H9 (cell line): ENCODE data around the gene HNRNPLL. TPM values are rescaled to one million over a fixed set of nuclear protein-coding genes. Genes with fewer than 3 reads are reported as not detected.

Experiments used
- DNase-seq: peaks from one replicate; pipeline ENCODE4 v3.0.0-alpha.2; 2017
- H2AFZ ChIP-seq: one replicate; pipeline ENCODE4 v1.6.1; 2013; ENCODE audit warnings: mild to moderate bottlenecking, low read length, control low read depth, moderate library complexity
- H2AK5ac ChIP-seq: 2 replicates; pipeline ENCODE4 v1.6.1; 2013; ENCODE audit warnings: low read length, control low read depth, mixed read lengths; ENCODE audit not compliant: insufficient read length
- H2BK120ac ChIP-seq: one replicate; pipeline ENCODE4 v1.6.1; 2013; ENCODE audit warnings: low read depth, mild to moderate bottlenecking, low read length, control low read depth, inconsistent platforms; ENCODE audit not compliant: poor library complexity, severe bottlenecking
- H2BK12ac ChIP-seq: 2 replicates; pipeline ENCODE4 v1.6.1; 2013; ENCODE audit warnings: low read length, control low read depth, mixed read lengths, low read depth; ENCODE audit not compliant: insufficient read length
- H2BK15ac ChIP-seq: 2 replicates; pipeline ENCODE4 v1.6.1; 2013; ENCODE audit warnings: low read depth, low read length, control low read depth
- H2BK20ac ChIP-seq: one replicate; pipeline ENCODE4 v1.6.1; 2013; ENCODE audit warnings: low read depth, mild to moderate bottlenecking, low read length, control low read depth, inconsistent platforms; ENCODE audit not compliant: poor library complexity, severe bottlenecking
- H2BK5ac ChIP-seq: 2 replicates; pipeline ENCODE4 v1.6.1; 2013; ENCODE audit warnings: low read length, control low read depth, mixed read lengths; ENCODE audit not compliant: insufficient read length
- H3K14ac ChIP-seq: 2 replicates; pipeline ENCODE4 v1.6.1; 2013; ENCODE audit warnings: low read length, control low read depth; ENCODE audit not compliant: insufficient read depth
- H3K18ac ChIP-seq: 2 replicates; pipeline ENCODE4 v1.6.1; 2013; ENCODE audit warnings: low read depth, mild to moderate bottlenecking, mixed read lengths, low read length, control low read depth; ENCODE audit not compliant: insufficient read length
- H3K23ac ChIP-seq: 2 replicates; pipeline ENCODE4 v1.6.1; 2013; ENCODE audit warnings: low read length, control low read depth, mixed read lengths, low read depth; ENCODE audit not compliant: insufficient read length
- H3K23me2 ChIP-seq: 2 replicates; pipeline ENCODE4 v1.6.1; 2013; ENCODE audit warnings: low read depth, mild to moderate bottlenecking, mixed read lengths, low read length, control low read depth; ENCODE audit not compliant: insufficient read length, poor library complexity, severe bottlenecking
- H3K27ac ChIP-seq: 2 replicates; pipeline ENCODE4 v1.5.1; 2013; ENCODE audit warnings: low read length, control low read depth, mixed read lengths, low read depth; ENCODE audit not compliant: insufficient read length
- H3K27me3 ChIP-seq: 2 replicates; pipeline ENCODE4 v1.6.1; 2013; ENCODE audit warnings: low read length, control low read depth, inconsistent platforms; ENCODE audit not compliant: insufficient read depth
- H3K4ac ChIP-seq: 2 replicates; pipeline ENCODE4 v1.6.1; 2013; ENCODE audit warnings: low read depth, mild to moderate bottlenecking, control low read depth, inconsistent platforms, low read length, moderate library complexity
- H3K4me1 ChIP-seq: 2 replicates; pipeline ENCODE4 v1.6.1; 2013; ENCODE audit warnings: low read length, control low read depth, inconsistent platforms; ENCODE audit not compliant: insufficient read depth
- H3K4me2 ChIP-seq: 2 replicates; pipeline ENCODE4 v1.6.1; 2013; ENCODE audit warnings: low read length, control low read depth, mixed read lengths; ENCODE audit not compliant: insufficient read length, insufficient read depth
- H3K56ac ChIP-seq: 2 replicates; pipeline ENCODE4 v1.6.1; 2013; ENCODE audit warnings: low read depth, mild to moderate bottlenecking, mixed read lengths, low read length, control low read depth; ENCODE audit not compliant: insufficient read length
- H3K79me1 ChIP-seq: 2 replicates; pipeline ENCODE4 v1.6.1; 2013; ENCODE audit warnings: low read depth, mild to moderate bottlenecking, moderate library complexity, low read length, control low read depth, inconsistent platforms; ENCODE audit not compliant: insufficient read depth, poor library complexity, severe bottlenecking
- H3K79me2 ChIP-seq: 2 replicates; pipeline ENCODE4 v1.6.1; 2013; ENCODE audit warnings: low read length, control low read depth, inconsistent platforms; ENCODE audit not compliant: insufficient read depth
- H3K9ac ChIP-seq: 2 replicates; pipeline ENCODE4 v1.6.1; 2013; ENCODE audit warnings: low read length, control low read depth, mixed read lengths; ENCODE audit not compliant: insufficient read length; ENCODE audit errors: extremely low read depth
- H3K9me3 ChIP-seq: one replicate; pipeline ENCODE4 v1.6.1; 2013; ENCODE audit warnings: low read depth, low read length, inconsistent platforms; ENCODE audit not compliant: control insufficient read depth
- H3T11ph ChIP-seq: one replicate; pipeline ENCODE4 v1.6.1; 2013; ENCODE audit warnings: mild to moderate bottlenecking, low read length, control low read depth, inconsistent platforms
- H4K20me1 ChIP-seq: one replicate; pipeline ENCODE4 v1.6.1; 2013; ENCODE audit not compliant: control insufficient read depth, insufficient read length, insufficient read depth
- H4K5ac ChIP-seq: 2 replicates; pipeline ENCODE4 v1.6.1; 2013; ENCODE audit warnings: low read depth, mild to moderate bottlenecking, mixed read lengths, low read length, control low read depth; ENCODE audit not compliant: insufficient read length
- H4K8ac ChIP-seq: replicated peaks from 2 replicates; pipeline ENCODE4 v1.6.1; 2013; ENCODE audit warnings: low read length, control low read depth, mixed read lengths, low read depth; ENCODE audit not compliant: insufficient read length
- H4K91ac ChIP-seq: 2 replicates; pipeline ENCODE4 v1.6.1; 2013; ENCODE audit warnings: low read depth, mild to moderate bottlenecking, moderate library complexity, mixed read lengths, low read length, control low read depth; ENCODE audit not compliant: insufficient read length
- H3K27ac Mint-ChIP-seq, 3 experiments: 2 replicates in 2 of 3; 3 replicates in 1 of 3; pipeline ENCODE4 v1.8.0; 2020 to 2021; ENCODE audit warnings: mixed read lengths in 3 of 3, mild to moderate bottlenecking in 1 of 3, moderate library complexity in 1 of 3
- H3K27me3 Mint-ChIP-seq: 2 replicates; pipeline ENCODE4 v1.8.0; 2021; ENCODE audit warnings: low read depth, mild to moderate bottlenecking, moderate library complexity, mixed read lengths
- H3K36me3 Mint-ChIP-seq, 3 experiments: 2 replicates in 2 of 3; 3 replicates in 1 of 3; pipeline ENCODE4 v1.8.0; 2020 to 2021; ENCODE audit warnings: low read depth in 3 of 3, mixed read lengths in 3 of 3; ENCODE audit not compliant: insufficient read depth in 1 of 3
- H3K4me1 Mint-ChIP-seq, 2 experiments: 2 replicates each; pipeline ENCODE4 v1.8.0; 2020; ENCODE audit warnings: mixed read lengths in 2 of 2
- H3K4me3 Mint-ChIP-seq, 2 experiments: 2 replicates in 1 of 2; 3 replicates in 1 of 2; pipeline ENCODE4 v1.8.0; 2020 to 2021; ENCODE audit warnings: mild to moderate bottlenecking in 2 of 2, mixed read lengths in 2 of 2, moderate library complexity in 1 of 2
- H3K9me3 Mint-ChIP-seq, 2 experiments: 2 replicates in 1 of 2; 3 replicates in 1 of 2; pipeline ENCODE4 v1.8.0; 2020; ENCODE audit warnings: mild to moderate bottlenecking in 2 of 2, mixed read lengths in 2 of 2, moderate library complexity in 1 of 2
- CTCF ChIP-seq: fragments of 200-600 bp; sonication (generic); conservative IDR thresholded peaks from 3 replicates; pipeline ENCODE4 v1.8.0; 2021; ENCODE audit warnings: antibody characterized with exemption, mild to moderate bottlenecking
- WGBS: extraction: QIAGEN DNeasy Blood & Tissue Kit; methylation state at CpG from one replicate; pipeline ENCODE4 v1.1.7; 2013; ENCODE audit warnings: missing lambda C conversion rate, low lambda C conversion rate, mixed read lengths; ENCODE audit not compliant: insufficient read length; ENCODE audit errors: extremely low coverage; 5-methylcytosine and 5-hydroxymethylcytosine counted together
- long read RNA-seq: library from polyadenylated mRNA; unstranded; transcript quantifications from one replicate; pipeline ENCODE4 v2.0.0, GENCODE V29; 2020
- total RNA-seq: library from RNA; stranded (reverse); gene quantifications from 2 replicates; pipeline ENCODE4 v1.2.1, GENCODE V29; 2021

HNRNPLL gene
- 50.7 and 52.3 TPM in 2 replicates for total RNA-seq
- long read RNA-seq, full-length matches to known transcripts = 32 of 53 reads
- long read RNA-seq, partial matches to known transcripts = 16 of 53 reads
- long read RNA-seq, other reads (novel, unspliced or antisense) = 5 of 53 reads

DNA sequence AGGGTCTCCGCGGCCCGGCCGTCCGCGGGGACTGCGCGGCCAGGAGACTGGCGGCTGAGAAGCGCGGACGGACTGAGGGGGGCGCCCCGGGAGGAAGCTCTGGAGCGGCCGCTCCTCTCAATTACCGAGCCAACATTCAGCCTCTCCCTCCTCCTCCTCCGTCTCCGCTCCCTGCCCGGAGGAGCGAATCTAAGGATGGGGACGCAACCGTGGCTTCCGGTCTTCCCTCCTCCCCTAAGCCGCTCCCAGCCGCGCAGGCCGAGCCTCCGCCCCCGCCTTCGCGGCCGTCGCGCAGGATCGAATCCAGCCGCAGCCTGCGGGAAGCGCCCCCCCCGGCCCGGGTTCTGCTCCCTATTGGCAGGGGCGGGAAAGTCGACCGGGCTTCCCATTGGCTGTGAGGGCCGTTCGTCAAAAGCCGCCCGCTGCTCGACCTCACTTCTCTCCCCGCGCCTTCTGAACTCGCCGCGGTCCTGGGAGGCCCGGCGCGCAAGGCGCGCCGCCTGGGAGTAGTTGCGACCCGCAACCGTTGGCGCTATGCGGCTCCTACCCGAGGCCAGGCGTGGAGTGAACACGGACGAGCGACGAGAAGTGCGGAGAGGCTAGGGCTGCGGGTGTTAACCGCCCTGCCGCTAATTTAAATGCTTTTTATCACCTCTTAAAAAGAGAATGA lies at the start of gene HNRNPLL:
HNRNPLL (minus strand) TSS at position 197 of the 670 bp plus-strand sequence. CDS start 302 bp downstream, outside the sequence.
- no peak within 1 kb of the TSS for H2AK5ac ChIP-seq
- H3K27me3 ChIP-seq = no peaks in the 10 kb centered on the region
- no peak for TF ChIP-seq CTCF
- H3K4me1 ChIP-seq = peaks cover 6% of the 10 kb centered on the region
- Mint-ChIP-seq H3K4me1 (peaks cover 42 to 49% of the 10 kb centered on the region in 2 experiments), H3K4me3 (peak within 1 kb of the TSS; percentile 86 to 94), H3K36me3 (0 out of 7 replicates have a peak, but pooled peaks cover 0 to 5% (median 0%) of the 10 kb centered on the region in 3 experiments), H3K9me3 (no peaks in the 10 kb centered on the region), H3K27ac (peak within 1 kb of the TSS; percentile 93 to 97 (median 95); a peak in 6 of 7 replicates), H3K27me3 (no peaks in the 10 kb centered on the region)
- H4K20me1 ChIP-seq = no peaks in the 10 kb centered on the region
- WGBS = no CpG with 5 or more reads among the region's 75 CpGs
- H3K9ac ChIP-seq = peak within 1 kb of the TSS; percentile 90
- H2BK120ac ChIP-seq = no peak within 1 kb of the TSS
- H4K91ac ChIP-seq = peak within 1 kb of the TSS; percentile 91
- no peaks in the 10 kb centered on the region for H3K9me3 ChIP-seq
- H3K27ac ChIP-seq = peak within 1 kb of the TSS; percentile 74
- no peak within 1 kb of the TSS for H2BK20ac ChIP-seq
- H3T11ph ChIP-seq = no peak within 1 kb of the TSS
- H3K14ac ChIP-seq = peak within 1 kb of the TSS; percentile 94
- H4K8ac ChIP-seq = no peak within 1 kb of the TSS
- peaks cover 33% of the 10 kb centered on the region; the same call in 1 of the 2 replicates for H3K79me2 ChIP-seq
- H2BK12ac ChIP-seq = no peak within 1 kb of the TSS
- H4K5ac ChIP-seq = no peak within 1 kb of the TSS
- no peaks in the 10 kb centered on the region for H3K79me1 ChIP-seq
- H3K23ac ChIP-seq = no peak within 1 kb of the TSS
- peak within 1 kb of the TSS; percentile 91 for H3K4ac ChIP-seq
- peak within 1 kb of the TSS; percentile 77 for H3K4me2 ChIP-seq
- H3K23me2 ChIP-seq = peaks cover 11% of the 10 kb centered on the region
- no peak within 1 kb of the TSS for H2BK5ac ChIP-seq
- DNase-seq = peak; percentile 98
- H2BK15ac ChIP-seq = no peak within 1 kb of the TSS
- H2AFZ ChIP-seq = no peak within 1 kb of the TSS
- H3K56ac ChIP-seq = no peak within 1 kb of the TSS
- peak within 1 kb of the TSS; percentile 98 for H3K18ac ChIP-seq
